ENCODE data around the gene R3HDM2.
"Not testable (repeated sequence)": the region's sequence is repeated elsewhere in the genome, so short reads cannot be mapped to it uniquely, and the experiment has no call there.

The R3HDM2 gene

DNA sequence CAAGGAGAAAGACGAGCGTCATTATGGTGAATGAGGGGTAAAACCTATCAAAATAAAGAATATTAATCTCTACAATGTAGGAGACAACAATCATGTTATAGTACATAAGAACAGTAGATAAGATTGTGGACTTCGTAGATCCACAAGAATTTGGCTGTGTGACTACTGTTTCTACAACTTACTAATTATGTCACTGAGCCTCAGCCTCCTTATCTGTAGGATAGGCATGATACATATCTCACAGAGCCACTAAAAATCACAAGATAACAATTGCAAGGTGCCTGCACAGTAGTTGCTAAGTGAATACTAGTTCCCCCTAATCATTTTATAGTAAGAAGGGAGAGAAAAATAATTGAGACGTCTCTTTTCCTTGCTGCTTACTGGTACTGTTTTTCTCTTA is 101.6 kb downstream of the R3HDM2 start:
- DNase-seq = no peak

DNA sequence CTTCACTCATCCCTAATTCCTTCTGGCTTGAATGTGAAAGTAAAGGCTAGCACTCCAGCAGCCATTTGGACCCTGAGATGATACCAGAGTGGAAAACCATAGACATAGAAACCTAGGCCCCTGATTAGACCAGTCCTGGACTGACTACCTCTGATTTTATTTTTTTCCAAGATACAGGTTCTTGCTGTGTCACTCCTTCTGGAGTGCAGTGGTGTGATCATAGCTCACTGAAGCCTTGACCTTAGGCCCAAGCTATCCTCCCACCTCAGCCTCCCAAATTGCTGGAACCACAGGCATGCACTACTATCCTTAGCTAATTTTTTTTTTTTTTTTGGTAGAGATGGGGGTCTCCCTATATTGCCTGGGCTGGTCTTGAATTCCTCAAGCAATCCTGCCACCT is 105.4 kb downstream of the R3HDM2 start:
- no peak for DNase-seq

DNA sequence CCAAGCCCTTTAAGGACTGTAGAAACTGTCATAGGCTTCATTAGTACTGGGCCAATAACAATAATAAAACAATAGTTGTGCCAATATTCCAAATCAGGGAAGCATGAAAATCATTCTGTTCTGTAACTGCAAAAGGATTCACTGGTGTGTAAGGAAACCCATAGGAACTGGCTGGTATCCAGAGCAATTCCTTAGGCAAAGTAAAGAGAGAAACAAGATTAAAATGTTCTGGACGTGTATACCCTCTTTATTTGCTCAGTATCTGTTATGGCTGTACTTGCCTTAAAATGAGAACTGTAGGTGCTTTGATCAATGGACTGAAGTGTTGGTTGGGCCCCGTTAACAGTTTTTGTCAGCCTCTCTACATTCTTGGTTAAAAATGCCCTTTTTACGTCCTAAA is 107.4 kb downstream of the R3HDM2 start:
- DNase-seq = no peak

DNA sequence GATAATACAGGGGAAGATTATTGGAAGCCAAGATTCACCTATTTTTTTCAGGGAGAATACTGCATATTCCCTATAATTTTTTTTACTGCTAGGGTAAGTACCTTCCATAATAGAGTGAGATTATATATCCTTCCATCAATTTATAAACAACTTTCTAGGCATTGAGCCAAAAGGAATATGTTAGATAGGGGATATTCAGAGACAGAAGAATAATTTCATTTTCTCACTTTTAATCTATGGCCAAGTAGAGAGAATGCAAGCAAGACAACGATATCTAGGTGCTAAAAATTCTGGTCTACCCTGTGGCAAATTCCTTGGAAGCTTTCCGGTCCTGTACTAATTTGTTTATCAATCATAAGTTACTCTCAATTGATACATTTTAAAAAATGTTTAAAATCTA is 110.2 kb downstream of the R3HDM2 start:
- no peak for DNase-seq

DNA sequence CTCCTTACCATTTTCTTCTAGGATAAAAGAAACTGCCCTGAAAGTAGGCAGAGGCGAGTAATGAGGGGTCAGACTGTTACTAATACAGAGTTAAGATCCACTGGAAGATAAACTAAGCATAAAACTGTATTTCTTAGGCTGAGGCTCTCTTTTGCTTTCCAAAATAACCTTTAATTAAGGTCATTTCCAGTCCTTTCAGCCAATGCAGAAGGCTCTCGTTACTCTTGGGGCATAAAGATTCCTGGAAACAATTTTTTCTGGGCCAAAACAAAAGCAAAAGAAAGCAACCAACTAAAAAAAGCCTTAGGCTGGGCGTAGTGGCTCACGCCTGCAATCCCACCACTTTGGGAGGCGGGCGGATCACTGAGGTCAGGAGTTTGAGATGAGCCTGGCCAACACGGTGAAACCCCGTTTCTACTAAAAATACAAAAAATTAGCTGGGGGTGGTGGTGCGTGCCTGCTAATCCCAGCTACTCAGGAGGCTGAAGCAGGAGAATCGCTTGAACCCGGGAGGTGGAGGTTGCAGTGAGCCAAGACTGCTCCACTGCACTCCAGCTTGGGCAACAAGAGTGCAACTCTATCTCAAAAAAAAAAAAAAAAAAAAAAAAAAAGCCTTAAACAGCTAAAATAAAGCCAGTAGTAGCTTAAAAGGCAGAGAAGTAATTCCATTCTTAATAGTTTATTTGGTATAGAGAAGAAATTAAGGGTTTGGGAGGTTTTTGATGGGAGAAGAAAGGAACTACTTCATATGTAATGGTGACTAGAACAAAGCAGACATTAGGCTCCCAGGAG is 111.0 kb downstream of the R3HDM2 start:
- no peak for DNase-seq

DNA sequence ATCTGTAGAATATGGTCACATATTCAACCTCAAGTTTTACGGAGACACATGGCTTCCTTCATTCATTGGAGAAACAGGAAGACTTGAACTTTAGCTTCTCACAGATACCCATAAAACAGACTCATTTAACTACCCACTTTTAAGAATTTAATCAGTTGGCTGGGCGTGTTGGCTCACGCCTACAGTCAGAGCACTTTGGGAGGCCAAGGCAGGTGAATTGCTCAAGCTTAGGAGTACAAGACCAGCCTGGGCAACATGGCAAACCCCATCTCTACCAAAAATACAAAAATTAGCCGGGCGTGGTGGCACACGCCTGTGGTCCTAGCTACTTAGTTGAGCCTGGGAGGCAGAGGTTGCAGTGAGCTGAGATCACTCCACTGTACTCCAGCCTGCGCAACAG is 115.2 kb downstream of the R3HDM2 start:
- no peak for DNase-seq

DNA sequence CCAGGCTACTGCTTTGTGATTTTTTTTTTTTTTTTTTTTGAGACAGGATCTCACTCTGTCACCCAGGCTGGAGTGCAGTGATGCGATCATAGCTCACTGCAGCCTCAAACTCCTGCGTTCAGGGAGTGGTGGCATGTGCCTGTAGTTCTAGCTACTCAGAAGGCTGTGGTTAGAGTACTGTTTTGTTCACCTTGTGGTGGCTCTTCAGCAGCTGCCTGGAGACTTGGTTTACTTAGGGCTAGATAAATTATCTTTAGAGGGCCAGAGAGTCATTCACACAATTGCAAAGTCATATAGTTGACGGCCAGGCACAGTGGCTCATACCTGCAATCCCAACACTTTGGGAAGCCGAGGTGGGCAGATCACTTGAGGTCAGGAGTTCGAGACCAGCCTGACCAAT is 118.6 kb downstream of the R3HDM2 start:
- DNase-seq = not testable (repeated sequence)

DNA sequence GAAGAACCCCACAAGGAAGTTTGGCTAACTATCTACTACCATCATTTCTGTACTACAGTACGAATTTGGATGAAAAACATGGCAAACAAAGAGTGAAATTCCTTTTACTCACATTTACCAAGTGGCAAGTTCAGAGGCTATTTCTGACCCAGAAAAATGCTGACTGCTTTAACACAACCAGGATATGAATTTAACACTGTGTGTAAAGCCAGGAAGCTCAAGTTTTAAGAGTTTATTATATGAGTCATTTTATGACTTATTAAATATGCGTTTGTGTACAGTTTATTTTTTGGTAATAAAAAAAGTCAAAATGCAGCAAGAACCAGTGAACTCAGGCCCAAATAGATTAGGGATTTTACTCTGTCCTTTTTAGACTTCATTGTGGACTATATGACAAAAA is 121.4 kb downstream of the R3HDM2 start:
- DNase-seq = no peak

DNA sequence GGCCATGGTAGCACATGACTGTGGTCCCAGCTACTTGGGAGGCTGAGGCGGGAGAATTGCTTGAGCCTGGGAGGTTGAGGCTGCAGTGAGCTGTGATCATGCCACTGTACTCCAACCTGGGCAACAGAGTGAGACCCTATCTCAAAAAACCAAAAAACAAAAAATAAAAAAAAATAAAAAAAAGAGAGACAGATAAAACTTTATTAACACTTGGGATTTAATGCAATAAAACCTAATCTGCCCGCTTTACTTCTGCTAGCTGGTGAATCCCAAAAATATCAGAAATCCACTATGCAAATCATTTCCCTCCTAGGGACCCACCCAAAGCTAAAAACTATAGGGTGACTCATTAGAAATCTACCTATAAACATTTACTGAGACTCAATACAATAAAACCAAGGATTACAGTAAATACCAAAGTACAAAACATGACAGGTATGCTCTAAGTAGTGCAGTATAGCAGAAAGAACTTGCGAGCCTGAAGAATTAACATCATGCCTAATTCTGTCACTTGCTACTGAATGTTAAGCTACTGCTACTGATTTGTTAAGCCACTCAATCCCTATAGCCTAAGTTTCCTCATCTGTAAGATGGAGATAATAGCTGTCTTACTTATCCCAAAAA is 129.8 kb downstream of the R3HDM2 start:
- DNase-seq = no peak

DNA sequence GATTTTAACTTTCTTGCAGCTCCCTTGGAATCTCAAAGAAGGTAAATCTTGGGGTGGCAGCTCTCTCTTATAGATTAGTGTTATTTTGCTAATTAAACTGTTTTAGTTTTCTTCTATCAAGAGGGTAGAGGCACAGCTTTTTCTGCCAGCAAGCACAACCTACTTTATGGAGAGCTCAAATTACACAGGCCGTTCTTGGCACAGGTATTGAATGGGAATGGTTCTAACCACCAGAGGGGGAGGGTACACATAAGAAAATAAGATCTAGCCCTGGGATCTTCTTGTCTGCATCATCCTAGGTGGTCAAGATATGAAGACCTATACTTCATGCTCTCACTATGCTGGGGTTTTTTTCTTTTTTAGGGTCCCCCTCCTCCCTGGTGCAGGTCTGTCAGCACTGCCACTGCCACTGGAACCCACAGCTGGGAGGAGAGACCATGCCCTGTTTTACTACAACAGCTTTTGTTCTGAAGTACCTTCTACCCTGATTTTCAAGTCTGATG is 131.3 kb downstream of the R3HDM2 start:
- DNase-seq = no peak

DNA sequence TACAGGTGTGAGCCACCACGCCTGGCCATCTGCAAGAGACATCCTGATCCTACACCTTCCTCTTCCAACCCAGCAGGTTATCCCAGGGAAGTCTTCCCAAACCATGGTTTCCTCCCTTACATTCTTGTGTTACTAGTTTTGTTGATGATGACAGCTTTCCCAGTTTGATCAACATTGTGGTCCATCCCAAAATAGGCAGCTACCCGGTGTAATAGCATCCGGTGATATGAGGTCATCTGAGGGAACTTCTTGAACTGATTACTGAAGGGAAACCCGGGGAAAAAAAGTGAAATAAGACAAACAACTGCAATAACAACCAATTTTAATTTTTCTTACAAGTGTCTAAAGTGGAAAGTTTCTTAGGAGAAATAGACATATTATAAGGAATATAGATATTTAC is 134.6 kb downstream of the R3HDM2 start:
- DNase-seq = no peak

DNA sequence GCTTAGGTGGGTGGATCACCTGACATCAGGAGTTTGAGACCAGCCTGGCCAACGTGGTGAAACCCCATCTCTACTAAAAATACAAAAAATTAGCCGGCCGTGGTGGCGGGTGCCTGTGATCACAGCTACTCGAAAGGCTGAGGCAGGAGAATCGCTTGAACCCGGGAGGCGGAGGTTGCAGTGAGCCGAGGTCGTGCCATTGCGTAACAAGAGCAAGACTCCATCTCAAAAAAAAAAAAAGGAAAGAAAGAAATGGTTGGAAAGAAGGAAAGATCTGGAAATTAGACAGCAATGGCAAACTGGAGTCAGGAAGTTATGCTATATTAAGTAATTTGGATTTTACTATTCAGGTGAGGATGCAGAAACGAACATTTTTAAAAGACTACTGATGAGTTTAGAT is 148.8 kb downstream of the R3HDM2 start:
- not testable (repeated sequence) for DNase-seq

DNA sequence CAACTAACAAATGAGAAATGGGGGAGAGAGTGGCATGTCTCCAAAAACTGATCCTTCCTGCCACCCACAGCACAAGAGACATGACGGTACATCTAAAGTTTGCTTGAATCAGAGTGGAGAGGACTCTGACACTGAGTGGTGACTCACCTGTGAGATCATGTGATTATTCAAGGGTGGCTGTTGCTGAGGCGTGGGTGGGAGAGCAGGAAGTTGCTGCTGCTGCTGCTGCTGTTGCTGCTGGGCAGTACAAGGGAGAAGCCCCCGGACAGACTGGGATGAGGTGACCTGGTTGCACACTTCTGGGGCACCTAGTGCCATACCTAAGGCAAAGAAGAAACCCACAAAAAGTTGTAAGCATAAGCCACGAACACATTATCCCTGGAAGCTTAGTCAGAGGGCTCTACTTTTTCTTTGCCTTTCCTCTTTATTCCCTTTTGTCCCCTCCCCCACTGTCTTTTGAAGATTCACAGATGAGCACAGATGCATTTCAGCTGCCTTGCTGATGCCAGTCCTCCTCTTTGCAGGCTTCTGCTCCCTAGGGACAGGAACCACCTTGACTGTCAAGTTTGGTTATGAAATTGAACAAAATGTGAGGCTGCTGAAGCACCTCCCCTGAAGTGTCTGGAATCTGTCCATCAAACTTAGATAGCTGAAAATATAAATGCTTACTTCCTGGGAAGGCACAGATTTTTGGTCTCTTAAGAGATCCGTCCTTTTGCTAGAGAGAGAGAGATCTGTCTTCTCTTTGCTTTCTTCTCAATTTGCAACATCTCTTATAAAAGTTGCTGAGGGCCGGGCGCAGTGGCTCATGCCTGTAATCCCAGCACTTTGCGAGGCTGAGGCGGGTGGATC is 150.4 kb downstream of the R3HDM2 start:
- no peak for DNase-seq

DNA sequence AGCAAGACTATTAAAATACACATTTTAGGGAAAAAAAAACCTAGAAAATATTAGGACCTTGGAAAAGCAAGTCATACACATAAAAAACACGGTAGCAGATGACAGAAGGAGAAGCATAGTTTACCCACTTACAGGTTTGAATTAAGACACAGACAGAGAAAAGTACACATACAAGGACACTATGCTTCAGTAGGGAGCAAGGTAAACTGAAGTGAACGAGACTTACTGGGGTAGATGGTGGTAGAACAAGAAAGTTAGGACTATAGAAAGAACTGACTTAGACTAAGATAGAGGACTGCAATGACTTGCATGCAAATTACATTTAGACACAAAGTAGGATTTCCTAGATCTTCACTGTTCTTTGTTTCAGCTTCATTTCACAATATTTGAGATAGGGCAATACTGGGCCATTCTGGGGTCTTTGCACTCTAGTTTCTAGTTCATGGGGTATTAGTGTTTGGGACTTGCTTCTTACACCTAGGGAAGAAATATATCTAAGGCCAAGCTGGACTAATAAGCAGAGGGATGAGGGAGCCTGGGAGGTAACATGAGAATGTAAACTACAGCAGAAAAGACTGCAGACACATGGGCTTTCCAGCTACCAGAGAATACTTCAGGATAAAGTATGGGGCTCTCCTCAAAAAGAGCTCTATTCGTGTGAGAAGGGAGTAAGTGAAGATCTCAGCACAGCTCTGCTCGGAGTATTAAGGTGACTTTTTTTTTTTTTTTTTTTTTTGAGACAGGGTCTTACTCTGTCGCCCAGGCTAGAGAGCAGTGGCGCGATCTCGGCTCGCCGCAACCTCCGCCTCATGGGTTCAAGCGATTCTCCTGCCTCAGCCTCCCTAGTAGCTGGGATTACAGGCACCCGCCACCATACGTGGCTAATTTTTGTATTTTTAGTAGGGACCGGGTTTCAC is 152.1 kb downstream of the R3HDM2 start:
- DNase-seq = no peak

DNA sequence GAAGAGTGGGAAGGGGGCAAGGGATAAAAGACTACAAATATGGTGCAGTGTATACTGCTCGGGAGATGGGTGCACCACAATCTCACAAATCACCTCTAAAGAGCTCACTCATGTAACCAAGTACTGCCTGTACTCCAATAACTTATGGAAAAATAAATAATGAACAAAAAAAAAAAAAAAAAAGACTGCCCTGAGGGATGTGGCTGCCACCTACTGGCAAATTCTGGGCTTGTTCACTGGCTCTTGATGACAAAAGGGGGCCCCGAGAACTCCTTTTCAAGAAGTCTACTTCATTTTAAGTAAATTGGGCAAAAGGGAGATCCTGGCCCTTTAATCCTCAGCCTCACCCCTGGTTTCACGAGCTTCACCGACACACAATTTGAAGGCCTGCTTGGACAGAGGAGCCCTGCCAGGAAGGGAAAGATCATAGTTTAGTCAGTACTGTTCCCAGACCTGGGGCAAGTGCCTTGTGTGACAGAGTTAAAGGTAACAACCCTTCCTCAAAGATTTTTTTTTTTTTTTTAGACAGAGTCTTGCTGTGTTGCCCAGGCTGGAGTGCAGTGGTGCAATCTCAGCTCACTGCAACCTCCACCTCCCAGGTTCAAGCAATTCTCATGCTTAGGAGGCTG is 153.8 kb downstream of the R3HDM2 start:
- no peak for DNase-seq

DNA sequence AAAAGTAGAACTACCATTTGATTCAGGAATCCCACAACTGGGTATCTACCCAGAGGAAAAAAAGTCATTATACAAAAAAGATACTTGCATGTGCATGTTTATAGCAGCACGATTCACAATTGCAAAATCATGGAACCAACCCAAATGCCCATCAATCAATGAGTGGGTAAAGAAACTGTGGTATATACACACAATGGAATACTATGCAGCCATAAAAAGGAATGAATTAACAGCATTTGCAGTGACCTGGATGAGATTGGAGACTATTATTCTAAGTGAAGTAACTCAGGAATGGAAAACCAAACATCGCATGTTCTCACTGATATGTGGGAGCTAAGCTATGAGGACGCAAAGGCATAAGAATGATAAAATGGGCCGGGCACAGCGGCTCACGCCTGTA is 154.6 kb downstream of the R3HDM2 start:
- not testable (repeated sequence) for DNase-seq

DNA sequence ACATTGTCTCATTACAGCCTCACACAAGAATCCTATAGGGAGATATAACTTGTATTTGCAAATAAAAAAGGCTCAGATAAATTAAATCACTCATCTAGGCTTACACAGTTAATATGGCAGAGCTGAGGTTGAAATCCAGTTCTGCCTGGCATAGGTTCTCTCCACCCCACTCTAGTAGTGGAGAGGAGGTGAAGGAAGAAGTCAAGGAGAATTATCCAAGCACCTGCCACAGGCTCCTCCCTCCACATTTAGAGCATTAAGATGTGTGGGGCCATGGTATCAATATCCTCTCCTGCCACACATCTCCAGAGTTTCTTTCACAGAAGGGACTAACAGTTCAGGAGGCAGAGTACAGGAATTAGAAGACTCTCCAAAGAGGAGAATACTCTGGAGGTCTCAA is 157.3 kb downstream of the R3HDM2 start:
- no peak for DNase-seq

DNA sequence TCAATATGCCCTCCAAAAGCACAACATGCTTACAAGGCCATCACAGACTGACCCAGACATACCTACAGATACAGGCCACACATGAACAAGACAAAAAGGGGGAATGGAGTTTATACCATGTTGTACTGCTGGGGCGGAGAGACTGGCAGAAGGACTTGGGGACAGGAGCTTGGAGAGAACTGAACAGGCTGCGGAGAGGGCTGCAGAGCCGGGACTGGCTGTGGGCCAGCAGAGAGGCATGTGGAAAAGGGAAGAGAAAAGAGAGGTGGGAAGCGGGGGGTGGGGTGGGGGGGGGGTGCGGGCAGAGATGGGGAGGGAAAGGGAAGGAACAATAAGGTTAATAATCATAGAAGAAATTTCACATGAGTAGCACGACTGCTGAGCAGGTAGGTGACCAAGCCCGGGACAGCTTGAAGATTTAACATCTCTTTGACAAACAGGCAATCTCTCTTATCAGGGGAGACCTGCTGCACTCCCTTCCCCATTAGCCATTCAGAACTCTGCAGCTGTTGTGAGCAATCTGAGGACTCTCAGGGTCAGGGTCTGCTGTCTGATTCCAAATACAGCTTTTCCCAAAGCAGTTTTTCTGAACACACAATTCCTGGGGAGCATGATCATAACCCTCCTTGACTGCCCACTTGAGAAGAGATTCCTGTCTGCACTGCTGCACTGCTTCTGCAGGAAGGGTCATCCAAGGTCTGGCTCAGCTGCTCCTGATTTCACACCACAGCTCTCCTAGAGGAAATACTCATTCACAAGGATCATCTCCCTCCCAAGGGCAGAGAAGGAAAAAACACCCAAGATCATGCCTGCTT is 158.3 kb downstream of the R3HDM2 start:
- DNase-seq = peak in 1 of 14 donors; percentile 16

DNA sequence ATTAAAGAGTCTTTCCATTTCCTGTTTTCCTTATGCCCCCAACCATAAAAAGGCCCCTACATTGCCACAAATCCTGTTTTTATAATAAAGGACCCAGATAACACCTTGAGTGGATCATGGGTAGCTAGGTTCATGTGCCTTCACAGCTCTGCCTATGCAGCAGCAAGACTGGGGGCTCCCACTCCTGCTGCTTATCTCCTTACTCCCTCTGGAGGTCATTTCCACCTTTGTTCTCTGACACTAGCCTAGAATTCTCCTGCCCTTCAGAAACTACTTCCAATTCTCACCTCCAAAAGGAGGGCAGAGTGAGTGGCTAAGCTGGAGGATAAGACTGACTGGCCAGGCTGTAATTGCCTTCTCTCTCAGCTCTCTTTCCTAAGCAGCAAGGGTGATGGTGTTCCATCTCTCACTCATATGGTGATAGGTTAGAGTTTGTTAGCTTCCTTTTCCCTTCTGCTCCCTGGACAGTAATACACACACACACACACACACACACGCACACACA is 159.8 kb downstream of the R3HDM2 start:
- no peak for DNase-seq

DNA sequence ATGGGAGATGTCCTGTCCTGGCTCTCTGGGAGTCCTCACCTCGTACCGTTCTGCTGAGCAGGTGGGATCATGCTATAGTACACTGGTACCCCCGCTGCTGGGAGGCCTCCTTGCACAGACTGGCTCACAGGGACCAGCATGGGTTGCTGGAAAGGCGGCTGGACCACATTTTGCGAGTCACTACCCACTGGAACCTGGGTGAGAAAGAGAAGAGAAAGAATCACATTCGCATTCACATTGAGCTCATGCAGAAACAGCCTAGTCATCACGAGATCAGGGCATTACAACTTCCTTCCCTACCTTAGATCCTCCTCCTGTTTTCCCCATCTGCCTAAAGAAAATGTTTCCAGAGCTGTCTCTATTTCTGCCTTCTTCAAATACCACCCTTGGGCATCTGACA is 162.6 kb downstream of the R3HDM2 start:
- DNase-seq = no peak

DNA sequence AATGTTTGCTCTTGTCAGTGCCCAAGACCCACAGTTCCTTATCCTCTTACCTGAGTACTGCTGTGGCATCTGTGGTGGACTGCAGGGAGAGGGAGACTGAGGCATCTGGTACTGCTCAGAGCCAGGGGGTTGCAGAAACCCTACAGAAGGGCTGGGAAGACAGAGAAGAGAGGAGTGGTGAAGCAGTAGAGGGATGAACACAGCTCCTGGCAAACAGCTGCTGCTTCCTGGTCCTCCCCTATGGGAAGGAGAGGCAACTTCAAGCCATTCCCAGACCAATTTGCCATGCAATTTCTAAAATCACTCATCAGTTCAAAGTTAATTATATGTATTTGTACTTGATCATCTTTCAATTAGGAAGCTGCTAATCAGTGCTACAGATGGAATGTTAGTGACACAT is 164.2 kb downstream of the R3HDM2 start:
- no peak for DNase-seq
